Activated CD4-positive, alpha-beta T cell treated with anti-CD3 and anti-CD28 coated beads, Interleukin-2, Interleukin-6, amounts not matched to agents 100 ng/mL and 50 ng/mL, durations not matched to agents 16 hours and 8 hours (primary cell): ENCODE results near the gene ZNF416.

Source experiments
- DNase-seq: peaks from one replicate; pipeline ENCODE4 v3.0.0-alpha.2; 2020

The ZNF416 gene

DNA sequence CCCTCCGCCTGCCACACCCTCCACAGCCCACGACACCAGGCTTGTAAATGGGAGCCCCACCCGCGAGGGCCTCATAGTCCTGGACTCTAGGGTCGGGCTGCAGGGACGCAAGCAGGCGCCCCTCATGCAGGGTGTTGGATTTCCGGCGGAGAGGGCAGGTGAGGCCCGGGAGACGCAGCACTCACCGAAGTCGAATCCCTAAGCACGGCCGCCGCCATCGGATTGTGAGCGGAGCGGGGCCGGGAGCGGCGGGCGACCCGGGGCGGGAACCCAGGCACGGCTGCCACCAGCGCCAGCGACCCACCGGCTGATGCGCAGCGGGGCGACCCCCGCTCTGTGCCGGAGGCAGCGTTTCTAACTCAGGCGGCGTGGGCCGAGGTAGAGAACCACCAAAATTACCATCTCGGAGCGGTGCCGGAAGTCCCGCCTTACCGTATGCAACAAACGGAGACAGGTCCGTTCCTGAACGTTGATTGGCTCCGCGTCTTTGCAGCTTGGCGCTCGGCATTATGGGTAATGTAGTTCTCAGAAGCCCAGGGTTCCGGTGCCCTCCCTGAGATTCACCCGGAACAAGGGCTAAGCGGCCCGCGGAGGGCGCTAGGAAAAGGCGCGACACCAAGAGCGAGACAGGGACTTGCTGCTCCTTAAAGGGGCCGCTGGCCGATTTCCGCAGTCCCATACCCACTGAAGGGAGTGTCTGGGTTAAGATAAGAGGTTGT lies at the start of gene ZNF416:
Gene ZNF416 (minus strand): TSS at position 425 of the 719 bp plus-strand sequence. CDS start 207 bp downstream, at position 218.
- peak; percentile 97 for DNase-seq

DNA sequence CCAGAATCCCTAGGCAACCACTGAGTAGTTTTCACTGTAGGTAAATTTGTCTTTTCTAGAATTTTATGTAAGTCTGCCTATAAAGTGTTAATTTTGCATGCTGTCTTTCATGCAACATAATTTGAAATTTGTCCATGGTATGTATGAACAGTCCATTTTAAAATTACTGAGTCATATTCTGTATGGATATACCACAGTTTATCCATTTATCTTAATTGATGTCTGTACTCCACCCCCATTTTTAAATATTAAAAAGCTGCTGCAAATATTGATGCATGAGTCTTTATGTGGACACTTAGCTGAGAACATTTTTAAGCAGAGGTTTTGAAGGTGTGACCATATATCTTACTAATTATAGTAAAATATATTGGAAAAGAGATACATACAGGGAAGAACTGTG lies 44.4 kb upstream of the ZNF416 start:
- DNase-seq, result no peak

DNA sequence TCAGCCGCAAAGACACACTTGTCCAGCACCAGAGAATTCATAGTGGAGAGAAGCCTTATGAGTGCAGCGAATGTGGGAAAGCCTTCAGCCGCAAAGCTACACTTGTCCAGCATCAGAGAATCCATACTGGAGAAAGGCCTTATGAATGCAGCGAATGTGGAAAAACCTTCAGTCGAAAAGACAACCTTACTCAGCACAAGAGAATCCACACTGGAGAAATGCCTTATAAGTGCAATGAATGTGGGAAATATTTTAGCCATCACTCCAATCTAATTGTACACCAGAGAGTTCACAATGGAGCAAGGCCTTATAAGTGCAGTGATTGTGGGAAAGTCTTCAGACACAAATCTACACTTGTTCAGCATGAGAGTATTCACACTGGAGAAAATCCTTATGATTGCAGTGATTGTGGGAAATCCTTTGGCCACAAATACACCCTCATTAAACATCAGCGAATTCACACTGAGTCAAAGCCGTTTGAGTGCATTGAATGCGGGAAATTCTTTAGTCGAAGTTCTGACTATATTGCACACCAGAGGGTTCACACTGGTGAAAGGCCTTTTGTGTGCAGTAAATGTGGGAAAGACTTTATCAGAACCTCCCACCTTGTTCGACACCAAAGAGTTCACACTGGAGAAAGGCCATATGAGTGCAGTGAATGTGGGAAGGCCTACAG lies 42.1 kb upstream of the ZNF416 start:
- no peak for DNase-seq

DNA sequence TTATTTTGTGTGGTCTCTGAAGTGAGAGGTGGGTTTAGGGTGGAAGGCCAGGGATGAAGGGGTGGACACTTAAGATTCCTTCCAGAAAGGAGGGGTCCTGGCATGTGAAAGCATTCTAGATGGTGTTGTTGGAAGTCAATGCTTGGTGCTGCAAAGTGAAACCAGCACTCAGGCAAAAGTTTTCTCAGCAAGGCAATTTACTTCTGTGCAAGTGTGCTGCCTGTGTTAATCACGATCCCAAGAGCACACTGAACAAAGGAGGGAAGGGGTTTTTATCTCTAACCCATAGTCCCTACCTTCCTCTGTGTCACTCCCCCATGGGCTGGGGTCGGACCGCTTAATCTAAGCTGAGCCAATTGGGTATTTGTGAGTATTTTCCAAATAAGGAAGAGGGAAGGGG lies 36.6 kb upstream of the ZNF416 start:
- no peak for DNase-seq

DNA sequence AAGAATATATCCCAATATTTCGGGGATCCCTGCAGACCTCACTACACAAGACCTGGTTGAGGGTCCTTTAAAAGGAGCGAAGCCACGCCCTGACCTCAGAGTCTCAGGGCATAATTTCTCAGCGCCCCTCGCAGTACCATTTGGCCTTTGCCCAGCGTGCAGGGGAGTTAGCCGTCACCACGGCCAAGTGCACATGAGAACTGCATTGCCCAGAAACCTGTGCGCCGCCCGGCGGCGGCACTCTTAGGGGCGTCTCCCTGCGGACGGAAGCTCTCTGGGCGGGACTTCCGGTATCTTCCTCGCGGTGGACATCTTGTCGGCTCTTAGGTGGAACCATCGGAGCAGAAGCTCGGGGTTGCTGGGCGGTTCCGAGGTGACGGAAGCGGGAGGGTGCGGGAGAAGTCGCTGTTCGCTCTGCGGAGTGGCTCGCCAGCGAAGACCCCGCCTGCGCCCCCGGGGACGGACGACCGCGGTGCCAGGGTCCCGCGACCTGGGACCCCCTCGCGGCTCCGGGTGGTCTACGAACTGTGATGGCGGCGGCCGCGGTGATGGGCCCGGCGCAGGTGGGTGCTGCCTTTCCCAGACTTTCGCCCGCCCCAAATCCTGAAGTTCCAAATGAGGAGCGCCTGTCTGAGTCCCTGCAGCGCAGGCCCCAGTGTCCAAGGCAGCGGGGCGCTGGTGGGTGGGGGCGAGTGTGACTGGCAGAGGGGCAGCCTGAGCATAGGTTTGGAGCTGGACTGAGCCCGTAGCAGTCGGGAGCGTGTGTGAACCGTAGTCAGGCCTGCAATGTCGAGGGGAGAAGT lies 35.4 kb upstream of the ZNF416 start, which contains the start of gene ZNF134:
Gene ZNF134 (plus strand): TSS at position 302 of the 803 bp plus-strand sequence. CDS start 5,227 bp downstream, outside the sequence.
- DNase-seq, result peak; percentile 93

DNA sequence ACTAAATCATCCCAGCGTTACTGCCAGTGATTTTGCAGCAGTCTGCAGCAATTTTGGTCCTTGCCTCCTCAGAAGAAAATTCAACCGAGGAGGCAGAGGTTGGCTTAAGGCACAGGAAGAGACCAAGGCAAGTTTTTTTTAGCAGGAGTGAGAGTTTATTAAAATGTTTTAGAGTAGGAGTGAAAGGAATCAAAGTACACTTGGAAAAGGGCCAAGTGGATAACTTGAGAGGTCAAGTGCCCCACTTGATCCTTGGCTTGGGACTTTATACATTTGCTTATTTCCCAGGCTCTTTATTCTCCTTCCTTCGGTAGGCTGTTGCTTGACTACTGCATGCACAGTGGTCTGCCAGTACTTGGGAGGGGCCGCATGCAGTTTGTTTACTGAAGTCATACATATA lies 32.4 kb upstream of the ZNF416 start:
- DNase-seq, result no peak

DNA sequence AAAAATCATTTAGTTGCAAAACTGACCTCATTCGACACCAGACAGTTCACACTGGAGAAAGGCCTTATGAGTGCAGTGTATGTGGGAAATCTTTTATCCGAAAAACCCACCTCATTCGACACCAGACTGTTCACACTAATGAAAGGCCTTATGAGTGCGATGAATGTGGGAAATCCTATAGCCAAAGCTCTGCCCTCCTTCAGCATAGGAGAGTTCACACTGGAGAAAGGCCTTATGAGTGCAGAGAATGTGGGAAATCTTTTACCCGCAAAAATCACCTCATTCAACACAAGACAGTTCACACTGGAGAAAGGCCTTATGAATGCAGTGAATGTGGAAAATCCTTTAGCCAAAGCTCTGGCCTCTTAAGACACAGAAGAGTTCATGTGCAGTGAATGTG lies 28.2 kb upstream of the ZNF416 start:
- DNase-seq, result no peak

DNA sequence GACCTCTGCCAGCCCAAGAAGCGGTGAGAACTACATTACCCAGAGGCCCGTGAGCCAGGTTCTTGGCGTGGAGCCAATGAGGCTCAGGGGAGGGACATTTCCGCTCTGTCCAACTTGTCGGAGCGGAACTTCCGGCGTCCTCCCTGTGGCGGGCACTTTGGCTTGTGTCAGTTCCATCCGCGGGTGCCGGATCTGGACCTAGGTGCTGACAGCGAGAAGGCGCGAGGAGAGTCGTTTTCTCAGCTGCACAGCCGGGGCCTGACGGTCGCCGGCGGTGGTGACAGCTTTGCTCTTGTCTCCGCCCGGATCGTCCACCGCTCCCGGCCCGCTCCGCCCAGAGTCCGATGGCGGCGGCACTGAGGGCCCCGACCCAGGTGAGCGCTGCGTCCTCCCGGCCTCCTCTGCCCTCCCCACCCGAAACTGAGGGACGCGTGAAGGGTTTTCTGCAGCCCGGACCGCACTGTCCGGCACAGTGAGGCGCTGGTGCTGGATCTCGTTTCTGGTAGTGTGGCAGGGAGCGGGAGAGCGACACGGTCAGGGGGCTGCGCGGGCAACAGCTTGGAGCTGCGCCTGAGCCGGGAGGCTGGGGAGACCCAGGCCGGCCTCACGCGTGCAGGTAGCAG lies 21.2 kb upstream of the ZNF416 start, which contains the start of gene ZNF530:
Gene ZNF530 (plus strand): TSS at position 125 of the 623 bp plus-strand sequence. CDS start 4,461 bp downstream, outside the sequence.
- peak; percentile 91 for DNase-seq

DNA sequence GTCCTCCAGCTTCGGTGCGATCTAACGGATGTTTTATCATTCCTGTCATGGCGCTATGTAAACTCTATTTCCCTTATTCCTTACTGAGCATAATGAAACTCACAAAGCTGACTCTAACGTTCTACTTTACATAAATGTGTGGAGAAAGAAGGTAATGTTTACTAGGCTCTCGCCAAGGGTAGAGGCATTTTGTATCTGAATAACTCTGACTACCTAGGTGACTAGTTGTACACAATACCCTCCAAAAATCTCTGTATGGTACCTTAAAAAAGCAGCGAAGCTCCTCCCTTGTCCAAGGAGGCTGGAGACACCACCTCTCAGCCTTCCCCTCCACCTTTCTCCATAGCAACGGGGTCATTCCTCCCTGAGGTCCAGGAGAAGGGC lies 20.7 kb upstream of the ZNF416 start:
- no peak for DNase-seq

DNA sequence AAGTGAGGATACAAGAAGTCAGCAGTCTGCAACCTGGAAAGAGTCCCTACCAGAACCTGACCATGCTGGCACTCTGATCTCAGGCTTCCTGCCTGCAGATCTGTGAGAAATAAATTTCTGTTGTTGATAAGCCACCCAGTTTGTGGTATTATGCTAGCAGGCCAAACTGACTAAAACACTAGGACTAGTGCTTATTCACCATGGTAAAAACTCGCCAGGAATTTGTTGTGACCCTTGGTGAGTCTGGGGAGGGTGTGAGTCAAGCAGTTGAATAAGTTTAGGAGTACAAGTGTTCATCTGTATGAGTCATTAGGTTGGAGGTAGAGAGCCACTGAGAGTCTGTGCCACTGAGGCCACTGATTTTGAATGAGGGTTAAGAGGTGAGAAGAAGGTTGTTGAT lies 8.8 kb upstream of the ZNF416 start:
- DNase-seq, result no peak

DNA sequence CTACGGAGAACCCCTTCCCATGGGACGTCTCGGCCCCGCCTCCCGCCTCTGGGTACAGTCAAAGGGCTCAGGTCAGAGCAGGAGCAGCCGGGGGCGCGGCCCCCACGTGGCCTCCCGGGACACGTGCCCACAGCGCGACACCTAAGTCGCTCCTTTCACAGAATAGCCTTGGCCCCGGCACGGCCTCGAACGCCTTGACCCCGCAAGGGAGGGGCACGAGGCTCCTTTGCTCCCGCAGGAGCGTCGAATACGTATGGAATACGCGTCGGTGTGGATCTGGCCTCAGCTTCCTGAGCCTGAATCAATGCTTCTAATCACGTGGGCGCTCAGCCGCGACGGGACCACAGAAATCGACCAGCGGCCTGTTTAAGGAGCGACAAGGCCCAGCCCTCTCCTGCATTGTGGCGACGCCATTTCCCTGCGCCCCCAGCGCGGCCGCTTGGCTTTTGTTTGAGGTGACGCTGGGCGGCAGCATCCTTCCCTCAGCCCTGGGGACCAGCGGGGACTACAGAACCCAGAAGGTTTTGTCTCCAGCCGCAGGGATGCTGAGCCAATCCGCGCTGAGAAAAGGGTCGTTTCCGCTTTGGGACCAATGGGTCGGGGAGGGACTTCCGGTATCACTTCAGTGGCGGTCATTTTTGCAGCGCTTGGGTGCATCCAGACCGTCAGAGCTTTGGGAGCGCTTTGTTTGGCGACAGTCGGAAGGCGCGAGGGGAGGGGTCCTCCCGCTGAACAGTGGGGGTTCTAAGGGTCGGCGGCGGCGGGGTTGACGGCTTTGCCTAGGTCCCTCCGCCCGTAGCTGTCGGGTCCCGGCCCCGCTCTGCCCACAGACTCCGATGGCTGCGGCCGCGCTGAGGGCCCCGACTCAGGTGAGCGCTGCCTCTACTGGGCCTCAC lies 5.1 kb upstream of the ZNF416 start, which contains the start of gene ZIK1:
Gene ZIK1 (plus strand): TSS at position 625 of the 896 bp plus-strand sequence. CDS start 212 bp downstream, at position 837.
- peak; percentile 77 for DNase-seq

DNA sequence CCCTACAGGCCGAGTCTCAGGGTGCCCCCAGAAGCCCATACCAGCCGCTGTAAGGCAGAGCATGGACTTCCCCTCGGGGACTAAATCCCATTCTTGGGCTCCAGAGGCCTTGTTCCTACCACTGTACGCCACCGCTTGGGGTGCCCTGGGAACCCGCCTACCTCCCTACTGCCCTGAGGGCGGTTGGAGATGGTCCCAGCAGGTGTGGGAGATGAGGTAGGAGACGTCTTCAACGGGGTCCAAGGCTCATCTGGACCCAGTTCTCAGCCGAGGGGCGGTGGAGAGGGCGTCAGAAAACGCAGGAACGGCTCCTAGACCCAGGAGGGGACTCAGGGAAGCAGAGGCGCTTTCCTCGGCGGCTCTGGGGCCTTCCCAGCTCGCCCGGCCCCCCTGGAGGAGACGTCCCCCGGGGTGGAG lies 4.4 kb upstream of the ZNF416 start:
- no peak for DNase-seq

DNA sequence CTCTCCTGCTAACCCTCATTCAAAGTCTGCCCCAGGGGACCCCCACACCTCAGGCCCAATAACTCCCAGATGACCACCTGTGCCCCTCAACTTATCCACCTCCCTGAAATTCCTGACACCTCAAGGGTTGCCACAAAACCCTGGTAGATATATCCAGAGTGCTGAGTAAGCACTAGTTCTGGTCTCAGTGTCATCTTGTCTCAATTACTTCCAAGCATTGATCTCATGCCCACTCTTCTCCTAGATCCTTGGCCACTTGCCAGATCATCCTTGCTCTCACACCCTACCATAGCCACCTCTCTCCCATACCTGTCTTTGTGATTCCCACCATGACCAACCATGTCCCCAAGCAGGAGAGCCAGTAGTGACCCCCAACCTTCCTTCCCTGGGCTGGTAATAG lies 2.0 kb downstream of the ZNF416 start:
- DNase-seq, result no peak

DNA sequence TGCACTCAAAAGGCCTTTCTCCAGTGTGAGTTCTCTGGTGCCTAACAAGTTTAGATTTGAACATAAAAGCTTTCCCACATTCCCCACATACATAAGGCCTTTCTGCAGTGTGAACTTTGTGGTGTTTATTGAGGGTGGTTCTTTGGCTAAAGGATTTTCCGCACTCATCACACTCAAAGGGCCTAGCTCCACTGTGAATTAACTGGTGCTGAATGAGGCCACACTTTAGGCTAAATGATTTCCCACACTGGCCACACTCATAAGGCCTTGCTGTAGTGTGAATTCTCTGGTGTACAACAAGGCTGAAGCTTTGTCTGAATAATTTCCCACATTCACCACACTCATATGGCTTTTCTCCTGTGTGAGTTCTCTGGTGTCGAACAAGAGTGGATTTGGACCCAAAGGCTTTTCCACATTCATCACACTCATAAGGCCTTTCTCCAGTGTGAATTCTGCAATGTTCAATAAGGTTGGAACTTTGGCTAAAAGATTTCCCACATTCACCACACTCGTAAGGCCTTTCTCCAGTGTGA lies 6.2 kb downstream of the ZNF416 start:
- no peak for DNase-seq

DNA sequence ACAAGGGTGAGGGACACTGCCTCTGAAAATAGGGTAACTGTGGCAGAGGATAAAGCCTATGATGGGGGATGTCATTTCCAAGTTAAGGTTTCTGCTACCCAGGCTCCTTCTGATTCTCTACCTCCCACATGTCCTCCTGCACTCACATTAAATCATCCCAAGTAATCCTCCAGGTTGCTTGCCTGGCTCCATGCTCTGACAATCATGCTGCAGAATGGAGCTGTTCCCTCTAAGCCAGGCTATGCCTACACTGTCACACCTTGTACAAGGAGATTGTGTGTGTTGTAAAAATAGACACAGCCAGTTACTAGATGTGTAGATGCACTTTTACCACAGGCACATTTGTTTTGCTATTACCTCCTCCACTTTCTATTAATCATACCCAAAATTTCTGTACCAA lies 8.0 kb downstream of the ZNF416 start:
- no peak for DNase-seq

DNA sequence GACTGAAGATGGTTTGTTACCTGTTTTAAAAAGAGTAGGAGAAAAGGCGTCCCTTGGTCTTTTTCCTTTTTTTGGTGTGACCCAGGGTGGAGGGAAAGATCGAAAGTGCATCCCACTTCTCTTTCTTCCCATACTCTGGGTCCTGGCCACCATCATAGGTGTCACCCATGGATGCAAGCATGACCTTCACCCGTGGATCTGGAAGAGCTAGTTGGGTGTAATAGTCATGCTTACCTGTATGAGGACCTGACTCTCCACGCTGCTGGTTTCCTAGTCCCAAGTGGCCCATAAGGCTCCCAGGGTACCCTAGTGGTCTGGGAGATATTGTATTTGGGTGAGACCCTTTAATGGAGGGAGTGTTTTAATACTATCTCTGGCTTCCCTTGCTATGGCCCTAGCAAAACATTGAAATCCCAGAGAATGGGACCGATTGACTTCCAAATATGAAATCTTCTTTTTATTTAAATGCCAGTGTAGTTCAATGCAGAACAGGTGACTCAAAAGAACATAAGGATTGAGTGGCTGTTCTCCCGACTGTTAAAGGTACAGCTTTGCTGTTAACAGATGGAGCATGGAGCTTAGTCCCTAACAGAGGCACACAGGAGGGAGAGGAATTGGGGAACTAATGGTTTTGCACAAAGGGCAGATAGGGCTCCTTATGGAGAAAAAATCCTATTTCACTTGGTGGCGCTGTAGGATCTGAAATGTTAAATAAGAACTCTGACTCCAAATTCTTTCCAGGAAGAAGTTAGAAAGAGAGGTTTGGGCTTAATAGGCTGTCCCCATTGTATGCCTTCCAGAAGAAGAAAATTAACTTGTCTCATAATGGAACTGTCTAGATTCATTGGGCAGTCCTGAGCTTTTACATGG lies 12.1 kb downstream of the ZNF416 start:
- DNase-seq, result no peak

DNA sequence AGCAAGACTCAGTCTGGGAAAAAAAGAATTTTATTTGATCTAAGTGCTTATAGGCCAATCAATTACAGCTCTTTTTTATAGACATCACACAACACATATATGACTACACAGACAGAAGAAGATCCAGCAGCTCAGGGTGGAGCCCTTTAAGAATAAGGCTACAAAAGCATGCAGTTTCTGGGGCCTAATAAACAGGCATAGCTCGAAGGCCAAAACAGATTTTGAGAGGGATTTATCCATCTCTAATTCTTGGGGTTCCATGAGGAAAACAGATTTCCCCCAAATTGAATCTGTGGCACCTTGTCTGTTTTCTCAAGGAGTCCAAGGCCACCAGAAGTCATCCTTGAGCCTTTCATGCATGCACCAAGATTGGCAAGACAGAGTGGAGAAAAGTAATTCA lies 15.2 kb downstream of the ZNF416 start:
- DNase-seq, result no peak

DNA sequence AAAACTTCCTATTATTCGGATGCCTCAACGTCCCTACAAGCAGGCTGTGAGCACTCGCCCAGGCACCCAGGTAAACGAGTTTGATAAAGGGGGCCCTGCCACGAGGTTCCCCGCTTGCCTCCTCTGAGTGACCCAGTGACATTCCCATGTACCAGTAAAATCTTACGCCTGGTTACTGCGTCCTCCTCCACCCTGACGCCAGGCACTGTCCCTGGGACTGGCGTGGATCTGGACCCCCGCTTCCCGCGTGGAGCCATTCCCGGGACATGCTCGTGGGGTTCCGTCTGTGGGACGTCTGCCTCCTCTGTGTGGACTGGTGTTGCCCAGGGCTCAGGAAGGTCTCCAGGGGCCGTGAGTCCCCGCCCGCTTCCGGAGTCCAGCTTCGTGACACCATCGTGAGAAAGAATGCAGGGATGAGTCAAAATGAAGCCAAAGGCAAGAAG lies 18.6 kb downstream of the ZNF416 start:
- no peak for DNase-seq

DNA sequence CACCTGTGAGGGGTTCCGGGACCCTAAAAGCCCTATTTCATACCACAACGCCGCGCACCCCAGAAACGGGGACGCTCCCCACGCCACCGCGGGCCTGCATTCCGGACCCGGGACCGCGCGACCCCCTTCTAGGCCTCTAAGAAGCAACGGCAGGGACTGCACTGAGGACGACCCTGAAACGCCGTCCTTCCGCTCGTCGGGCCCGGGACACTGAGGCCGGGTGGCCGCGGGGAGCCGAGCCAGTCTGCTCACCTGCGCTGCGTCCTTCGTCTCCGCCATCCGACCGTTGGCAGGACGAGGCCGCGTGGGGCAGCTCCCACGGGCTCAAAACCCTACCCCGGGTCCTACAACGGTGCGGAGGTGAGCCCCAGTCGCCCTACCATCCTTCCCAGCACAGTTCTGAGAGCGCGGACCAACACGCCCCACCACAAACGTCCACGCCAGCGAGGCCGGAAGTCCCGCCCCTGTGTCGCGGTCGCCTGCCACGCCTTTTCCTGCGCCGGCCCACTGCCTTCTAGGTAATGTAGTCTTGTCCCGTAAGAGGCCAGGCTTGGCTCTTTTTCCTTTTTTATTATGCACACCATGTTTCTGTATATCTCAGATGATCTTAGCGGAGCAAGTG lies 19.2 kb downstream of the ZNF416 start, which contains the start of gene ZNF550:
Gene ZNF550 (minus strand): TSS at position 460 of the 622 bp plus-strand sequence. CDS start 181 bp downstream, at position 279.
- peak; percentile 92 for DNase-seq

DNA sequence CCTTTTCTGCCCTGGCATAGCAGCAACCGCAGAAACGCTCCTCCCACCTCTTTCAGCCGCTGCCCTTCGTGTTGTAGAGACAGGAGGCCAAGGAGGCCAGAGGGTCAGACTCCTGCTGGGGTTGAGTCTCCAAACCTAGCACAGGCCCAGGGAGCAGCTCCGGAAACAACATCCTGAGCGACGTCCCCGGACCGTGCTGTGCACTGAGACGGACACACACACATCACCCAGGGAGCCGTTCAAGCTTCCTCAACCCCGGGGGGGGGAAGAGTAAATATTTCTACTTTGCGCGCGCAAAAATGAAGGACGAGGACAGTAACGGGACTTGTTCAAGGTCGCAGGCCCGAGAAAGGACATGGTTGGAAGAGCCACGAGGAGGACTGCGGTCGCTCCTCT lies 19.7 kb downstream of the ZNF416 start:
- peak; percentile 28 for DNase-seq
